ENCODE results near the gene TRAP1.
"Not testable (repeated sequence)": the region's sequence is repeated elsewhere in the genome, so short reads cannot be mapped to it uniquely, and the experiment has no call there.

The TRAP1 gene

GRCh38 chr16:3661922-3662321 lies 55.4 kb downstream of the TRAP1 start:
- Histone ChIP-seq H3K36me3 (ENCODE audit: insufficient read depth) (peaks cover 30% of the 10 kb centered on the region; the same call in 1 of the 2 replicates), H3K4me3 (IDR thresholded peaks at IDR 0.05; ENCODE audit: insufficient read depth, low read depth, low read length) (no peak overlapping the region), H3K4me1 (ENCODE audit: low read depth, poor library complexity, severe bottlenecking) (no peaks in the 10 kb centered on the region), H3K27ac (no peak overlapping the region), H3K9ac (no peak overlapping the region), H4K20me1 (ENCODE audit: insufficient read depth) (no peaks in the 10 kb centered on the region), H3K79me2 (ENCODE audit: insufficient read depth, low read depth) (no peaks in the 10 kb centered on the region), H2AFZ (ENCODE audit: low read depth) (no peak overlapping the region), H3K27me3 (ENCODE audit: insufficient read depth, low read depth) (no peaks in the 10 kb centered on the region), H3K4me2 (no peak overlapping the region)
- TF ChIP-seq CTCF (conservative IDR thresholded peaks at IDR 0.05; ENCODE audit: low read depth, low read length): no peak

GRCh38 chr16:3661311-3661710 lies 56.0 kb downstream of the TRAP1 start:
- Histone ChIP-seq H3K4me1 (ENCODE audit: low read depth, poor library complexity, severe bottlenecking) (no peaks in the 10 kb centered on the region), H3K4me3 (IDR thresholded peaks at IDR 0.05; ENCODE audit: insufficient read depth, low read depth, low read length) (no peak overlapping the region), H4K20me1 (ENCODE audit: insufficient read depth) (no peaks in the 10 kb centered on the region), H3K9ac (no peak overlapping the region), H3K36me3 (ENCODE audit: insufficient read depth) (peaks cover 30% of the 10 kb centered on the region; the same call in 1 of the 2 replicates), H3K4me2 (no peak overlapping the region), H3K27me3 (ENCODE audit: insufficient read depth, low read depth) (no peaks in the 10 kb centered on the region), H3K27ac (no peak overlapping the region), H3K79me2 (ENCODE audit: insufficient read depth, low read depth) (no peaks in the 10 kb centered on the region), H2AFZ (ENCODE audit: low read depth) (no peak overlapping the region)
- TF ChIP-seq CTCF (conservative IDR thresholded peaks at IDR 0.05; ENCODE audit: low read depth, low read length): no peak

GRCh38 chr16:3659251-3659650 lies 58.1 kb downstream of the TRAP1 start:
- no peaks in the 10 kb centered on the region for H4K20me1 ChIP-seq (ENCODE audit: insufficient read depth)
- H3K4me1 ChIP-seq (ENCODE audit: low read depth, poor library complexity, severe bottlenecking): no peaks in the 10 kb centered on the region
- no peak for TF ChIP-seq CTCF (conservative IDR thresholded peaks at IDR 0.05; ENCODE audit: low read depth, low read length)
- no peaks in the 10 kb centered on the region for H3K27me3 ChIP-seq (ENCODE audit: insufficient read depth, low read depth)
- H3K4me3 ChIP-seq (IDR thresholded peaks at IDR 0.05; ENCODE audit: insufficient read depth, low read depth, low read length): no peak overlapping the region
- H3K9ac ChIP-seq: no peak overlapping the region
- H2AFZ ChIP-seq (ENCODE audit: low read depth): no peak overlapping the region
- H3K4me2 ChIP-seq: no peak overlapping the region
- H3K36me3 ChIP-seq (ENCODE audit: insufficient read depth): peaks cover 26% of the 10 kb centered on the region; the same call in 1 of the 2 replicates
- H3K27ac ChIP-seq: no peak overlapping the region
- H3K79me2 ChIP-seq (ENCODE audit: insufficient read depth, low read depth): no peaks in the 10 kb centered on the region

GRCh38 chr16:3656491-3657468 lies 60.5 kb downstream of the TRAP1 start:
- H2AFZ ChIP-seq (ENCODE audit: low read depth): no peak overlapping the region
- H3K9ac ChIP-seq: no peak overlapping the region
- H3K36me3 ChIP-seq (ENCODE audit: insufficient read depth): peaks cover 17% of the 10 kb centered on the region; the same call in 1 of the 2 replicates
- H3K27ac ChIP-seq: no peak overlapping the region
- no peaks in the 10 kb centered on the region for H3K27me3 ChIP-seq (ENCODE audit: insufficient read depth, low read depth)
- H3K4me1 ChIP-seq (ENCODE audit: low read depth, poor library complexity, severe bottlenecking): no peaks in the 10 kb centered on the region
- H3K79me2 ChIP-seq (ENCODE audit: insufficient read depth, low read depth): no peaks in the 10 kb centered on the region
- H4K20me1 ChIP-seq (ENCODE audit: insufficient read depth): no peaks in the 10 kb centered on the region
- no peak overlapping the region for H3K4me2 ChIP-seq
- no peak overlapping the region for H3K4me3 ChIP-seq (IDR thresholded peaks at IDR 0.05; ENCODE audit: insufficient read depth, low read depth, low read length)
- TF ChIP-seq CTCF (conservative IDR thresholded peaks at IDR 0.05; ENCODE audit: low read depth, low read length): no peak

- H3K4me2 ChIP-seq; H4K20me1 ChIP-seq (ENCODE audit: insufficient read depth); H2AFZ ChIP-seq (ENCODE audit: low read depth); H3K4me1 ChIP-seq (ENCODE audit: low read depth, poor library complexity, severe bottlenecking); H3K4me3 ChIP-seq (IDR thresholded peaks at IDR 0.05; ENCODE audit: insufficient read depth, low read depth, low read length); H3K9ac ChIP-seq; H3K79me2 ChIP-seq (ENCODE audit: insufficient read depth, low read depth); H3K27me3 ChIP-seq (ENCODE audit: insufficient read depth, low read depth); H3K27ac ChIP-seq: not testable (repeated sequence)
- H3K36me3 ChIP-seq (ENCODE audit: insufficient read depth): peaks cover 17% of the 10 kb centered on the region; the same call in 1 of the 2 replicates
Measured at GRCh38 chr16:3656160-3656490, 61.2 kb downstream of the TRAP1 start.

Measured in KMS-11 (cell line).